HG03442 (cell line): Measurements from ENCODE around the gene LITAF.

Source experiments
- ATAC-seq: cut with Tn5 transposase; IDR thresholded peaks from one replicate; pipeline ENCODE4 v1.9.1; 2021; ENCODE audit warnings: mild to moderate bottlenecking, moderate library complexity; ENCODE audit not compliant: unreplicated experiment

Gene LITAF

DNA sequence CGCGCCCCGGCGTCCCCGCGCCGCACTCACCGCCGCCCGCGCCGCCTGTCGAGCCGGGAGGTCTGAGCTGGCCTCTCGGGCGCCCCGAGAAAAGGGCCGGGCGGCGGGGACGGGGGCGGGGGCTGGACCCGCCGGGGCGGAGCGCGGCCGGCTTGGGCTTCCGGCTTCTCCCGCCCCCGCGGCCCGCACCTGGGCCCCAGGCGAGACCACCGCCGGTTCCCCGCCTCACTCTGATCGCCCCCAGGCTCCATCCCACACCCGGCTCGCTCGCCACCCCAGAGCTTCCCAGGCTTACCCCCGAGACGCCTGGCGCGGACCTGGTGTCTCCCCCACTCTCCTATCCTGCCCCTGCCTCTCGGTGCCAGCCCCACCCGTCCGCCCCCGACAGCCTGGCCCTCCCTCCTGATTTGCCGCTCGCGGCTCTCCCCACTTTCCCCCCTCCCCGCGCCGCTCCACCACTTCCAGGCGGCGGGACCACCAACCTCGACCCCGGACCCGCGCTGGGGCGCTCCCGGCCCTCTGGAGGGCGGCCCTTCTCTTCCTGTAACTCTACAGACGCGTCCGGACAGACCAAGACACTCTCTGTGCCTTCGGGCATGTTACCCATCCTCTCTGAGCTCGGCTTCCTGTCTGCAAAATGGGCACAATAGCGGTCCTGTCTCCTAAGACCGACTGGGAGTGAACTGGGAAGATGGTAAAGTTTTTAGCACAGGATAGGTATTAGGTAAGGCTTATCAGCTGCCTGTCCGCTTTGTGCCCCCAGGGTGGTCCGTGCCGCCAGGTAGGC, at the start of gene LITAF:
TSS of gene LITAF (minus strand) at position 64 of the 787 bp plus-strand sequence. CDS start 30,189 bp downstream, outside the sequence.
- ATAC-seq = no peak

DNA sequence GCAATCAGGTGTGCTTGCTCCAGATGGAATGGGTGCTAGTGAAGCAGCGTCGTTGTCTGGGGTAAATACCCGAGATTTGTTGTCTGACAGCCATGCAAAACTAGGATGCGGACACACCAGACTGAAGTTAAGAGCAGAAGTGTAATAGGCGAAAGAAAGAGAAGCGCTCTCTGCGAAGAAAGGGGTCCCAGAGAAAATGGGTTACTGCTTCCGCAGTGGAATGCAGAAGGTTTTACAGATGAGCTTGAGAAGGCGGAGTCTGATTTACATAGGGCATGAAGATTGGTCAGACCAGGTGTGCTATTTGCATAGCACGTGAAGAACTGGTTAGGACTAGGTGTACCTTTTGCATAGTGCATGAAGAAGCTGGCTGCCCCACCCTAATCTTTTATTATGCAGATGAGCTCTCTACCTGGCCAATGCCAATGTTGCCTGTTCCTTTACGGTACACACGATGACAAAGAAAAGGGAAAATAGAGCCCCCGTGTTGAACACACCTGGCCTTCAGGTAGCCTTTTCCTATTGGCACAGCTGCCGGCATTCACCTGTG, 49.5 kb upstream of the LITAF start:
- ATAC-seq = no peak

DNA sequence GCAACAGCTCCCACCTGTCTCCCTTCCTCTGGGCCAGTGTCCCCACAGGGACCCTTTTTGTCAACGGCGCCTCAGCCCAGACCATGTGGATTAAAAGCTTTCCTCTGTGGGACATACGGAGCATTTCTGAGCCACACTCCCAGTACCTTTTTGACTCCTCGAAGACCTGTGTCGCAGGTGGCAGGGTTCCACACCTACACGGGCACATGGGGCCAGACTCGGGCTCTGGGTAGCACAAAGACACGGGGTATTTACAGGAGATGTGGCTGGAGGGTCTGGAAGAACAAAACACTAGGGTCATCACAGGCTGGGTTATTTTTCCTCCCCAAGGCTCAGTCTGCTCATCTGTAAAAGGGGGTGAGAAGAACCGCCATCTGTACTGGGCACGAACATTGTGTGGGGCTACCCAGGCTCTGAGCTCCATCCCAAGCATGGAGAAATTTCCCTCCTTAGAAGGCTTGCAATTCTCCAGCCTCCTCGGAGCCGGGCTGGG, 49.0 kb upstream of the LITAF start:
- no peak for ATAC-seq

- no peak for ATAC-seq
These were observed 48.5 kb upstream of the LITAF start for GRCh38 chr16:11635113-11635652.

- ATAC-seq = no peak
These were observed 47.6 kb upstream of the LITAF start for GRCh38 chr16:11634312-11634711.

GRCh38 chr16:11633113-11633512, 46.4 kb upstream of the LITAF start:
- ATAC-seq = no peak

DNA sequence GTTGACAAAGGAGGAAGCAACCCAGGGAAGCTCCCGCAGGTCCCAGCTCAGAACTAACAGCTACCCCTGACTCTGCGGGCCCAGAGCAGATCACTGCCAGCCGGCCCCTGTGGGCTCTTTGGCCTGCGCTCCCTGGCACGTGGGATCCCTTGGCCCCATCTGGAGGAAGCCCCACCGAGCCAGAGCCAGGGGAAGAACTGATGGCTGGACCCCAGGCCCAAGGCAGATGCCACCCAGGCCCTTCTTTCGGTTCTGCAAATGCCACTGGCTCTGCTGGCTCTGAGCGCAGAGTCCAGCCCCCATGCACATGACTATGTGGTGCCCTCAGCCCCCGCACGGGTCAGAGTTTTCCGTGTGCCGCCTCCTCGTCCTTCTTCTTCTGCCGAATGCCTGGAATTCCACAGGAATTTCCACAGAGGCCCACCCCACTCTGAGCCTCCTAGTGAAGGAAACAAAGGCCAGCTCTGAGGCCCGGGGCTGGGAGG, 45.8 kb upstream of the LITAF start:
- no peak for ATAC-seq

GRCh38 chr16:11631214-11631613, 44.5 kb upstream of the LITAF start:
- ATAC-seq = no peak

DNA sequence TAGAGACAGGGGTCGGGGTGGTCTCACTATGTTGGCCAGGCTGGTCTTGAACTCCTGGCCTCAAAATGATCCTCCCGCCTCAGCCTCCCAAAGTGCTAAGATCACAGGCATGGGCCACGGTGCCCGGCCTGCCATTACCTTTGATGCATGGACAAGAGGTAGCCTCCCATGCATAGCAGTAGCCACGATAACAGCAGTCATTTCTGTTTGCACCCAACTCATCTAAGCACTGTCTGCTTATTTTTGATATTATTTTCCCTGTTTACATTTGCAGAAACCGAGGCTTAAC, 44.0 kb upstream of the LITAF start:
- ATAC-seq = no peak

DNA sequence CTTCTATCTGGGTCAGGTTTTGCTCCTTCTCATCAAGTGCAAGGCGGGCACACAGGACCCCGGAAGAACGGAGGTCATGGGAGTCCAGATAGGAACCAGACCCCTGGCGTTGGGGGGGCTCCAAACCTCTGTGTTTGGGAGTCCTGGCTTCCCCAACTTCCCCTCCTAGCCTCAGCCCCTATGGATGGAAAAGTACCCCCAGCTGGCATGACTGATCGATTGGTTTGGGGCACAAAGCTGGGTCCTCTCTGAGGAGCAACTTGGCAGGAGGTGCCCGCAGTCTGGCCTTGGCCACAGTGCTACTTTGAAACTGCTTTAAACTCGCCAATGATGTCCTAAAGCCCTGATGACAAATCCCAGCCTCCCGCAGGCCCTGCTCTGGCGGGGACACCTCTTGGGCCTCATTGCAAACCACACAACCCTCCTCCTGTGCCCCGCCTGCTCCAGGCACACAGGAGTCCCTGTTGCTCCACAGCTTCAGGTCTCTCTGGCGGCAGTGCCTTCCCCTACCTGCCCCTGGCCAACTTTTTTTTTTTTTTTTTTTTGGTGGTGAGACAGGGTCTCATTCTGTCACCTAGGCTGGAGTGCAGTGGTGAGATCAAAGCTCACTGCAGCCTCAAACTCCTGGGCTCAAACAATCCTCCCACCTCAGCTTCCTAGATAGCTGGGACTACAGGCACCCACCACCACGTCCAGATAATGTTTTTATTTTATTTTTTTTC, 43.5 kb upstream of the LITAF start:
- no peak for ATAC-seq

GRCh38 chr16:11629071-11630030, 42.6 kb upstream of the LITAF start:
- ATAC-seq = no peak

DNA sequence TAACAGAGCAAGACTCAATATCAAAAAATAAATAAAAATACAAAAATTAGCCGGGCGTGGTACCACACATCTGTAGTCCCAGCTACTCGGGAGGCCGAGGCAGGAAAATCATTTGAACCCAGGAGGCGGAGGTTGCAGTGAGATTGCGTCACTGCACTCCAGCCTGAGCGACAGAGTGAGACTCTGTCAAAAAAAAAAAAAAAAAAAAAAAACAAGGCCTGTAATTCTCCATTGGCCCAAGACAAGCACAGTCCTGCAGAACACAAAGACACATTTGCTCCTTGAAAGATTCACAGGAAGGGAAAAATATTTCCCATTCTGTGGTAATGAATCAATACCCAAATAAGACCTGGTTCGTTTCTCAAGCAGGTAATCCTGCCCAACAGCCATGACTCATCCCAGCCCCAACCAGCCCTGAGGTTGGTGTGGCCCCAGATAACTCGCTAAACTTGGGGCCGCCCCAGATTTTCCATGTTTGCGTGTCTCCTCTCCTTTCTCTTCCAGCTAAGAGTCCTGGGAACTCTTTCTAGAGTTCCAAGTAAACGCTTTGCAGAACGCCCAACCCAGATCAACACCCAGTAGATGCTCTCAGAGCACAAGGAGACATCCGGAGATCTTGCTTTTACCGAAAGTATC, 41.2 kb upstream of the LITAF start:
- ATAC-seq = no peak

DNA sequence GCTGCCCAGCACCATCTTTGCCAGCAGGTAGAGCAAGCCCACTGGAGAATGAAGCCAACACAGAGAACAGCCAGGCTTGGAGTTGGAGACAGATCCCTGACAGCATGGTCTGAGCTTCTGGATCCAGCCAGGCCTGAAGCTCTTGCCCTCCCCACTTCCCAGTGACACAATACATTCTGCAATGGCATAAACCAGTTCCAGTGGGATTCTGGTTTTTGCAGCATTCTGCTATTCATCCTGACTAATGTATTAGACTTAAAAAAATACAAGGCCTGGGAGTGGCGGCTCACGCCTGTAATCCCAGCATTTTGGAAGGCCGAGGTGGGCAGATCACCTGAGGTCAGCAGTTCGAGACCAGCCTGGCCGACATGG, 40.6 kb upstream of the LITAF start:
- no peak for ATAC-seq

- no peak for ATAC-seq
These were observed 40.1 kb upstream of the LITAF start for GRCh38 chr16:11626657-11627291.

GRCh38 chr16:11625769-11626168, 39.0 kb upstream of the LITAF start:
- ATAC-seq = no peak

GRCh38 chr16:11624636-11625607, 38.2 kb upstream of the LITAF start:
- ATAC-seq = no peak

DNA sequence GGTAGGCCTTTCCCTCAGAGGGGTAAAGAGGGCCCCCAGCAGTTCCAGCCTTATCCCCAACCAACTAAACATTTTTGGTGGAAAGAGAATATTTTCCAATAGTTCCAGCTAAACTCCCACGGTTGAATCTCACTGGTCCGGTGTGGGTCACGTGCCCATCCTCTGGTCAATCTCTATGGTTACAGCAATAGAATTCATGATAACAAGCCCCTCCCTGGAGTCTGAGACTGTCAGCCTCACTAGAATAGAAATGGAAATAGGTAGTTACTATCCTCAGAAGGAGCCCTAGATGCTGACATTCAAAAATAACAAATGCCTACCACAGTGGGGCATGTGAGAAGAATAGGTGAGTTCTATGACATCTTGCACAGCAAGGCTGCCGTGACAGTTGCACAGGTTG, 37.5 kb upstream of the LITAF start:
- ATAC-seq = no peak

- ATAC-seq = no peak
These were observed 35.4 kb upstream of the LITAF start for GRCh38 chr16:11621920-11622651.
